GM10248 (cell line): ENCODE results near the gene TRAPPC3.

Source experiments
- CTCF ChIA-PET: fragments of 300-600 bp; sonication (Branson Sonifier 250); formaldehyde crosslinking; extraction: SDS; loops from one replicate; lab custom pipeline; 2021; ENCODE audit warnings: antibody characterized with exemption; lab: Yijun Ruan, JAX
- POLR2A ChIA-PET: fragments of 350-650 bp; sonication (Branson Sonifier 250); formaldehyde crosslinking; extraction: SDS; loops from one replicate; lab custom pipeline; 2020; ENCODE audit warnings: antibody characterized with exemption; lab: Yijun Ruan, JAX
- DNase-seq: peaks from one replicate; pipeline ENCODE4 v3.0.0; 2012; ENCODE audit errors: extremely low spot score
- CTCF ChIP-seq: IDR thresholded peaks from 2 replicates; pipeline ENCODE4 v1.5.1; 2012; ENCODE audit warnings: mild to moderate bottlenecking, low read depth; ENCODE audit errors: extremely low read depth, missing control alignments, control extremely low read depth

Gene TRAPPC3

GRCh38 chr1:36166938-36167905 lies 17.9 kb upstream of the TRAPPC3 start:
- no peak for TF ChIP-seq CTCF
- no peak for DNase-seq
- ChIA-PET POLR2A (interaction anchor here (0.7 kb wide), 1 partner anchor 57 kb away, joined by 4 read pairs; no protein-coding TSS in a partner anchor), CTCF (interaction anchor here (1.4 to 8.3 kb wide), 3 partner anchors 18 to 22 kb away, joined by 4 to 89 read pairs (median 27); partner anchors contain the start of gene TRAPPC3)

- no peak for DNase-seq
- POLR2A ChIA-PET: no interaction called here
- CTCF ChIA-PET: interaction anchor here (7.4 to 8.3 kb wide), 2 partner anchors 15 to 23 kb away, joined by 89 to 106 read pairs; partner anchors contain the start of gene TRAPPC3
- TF ChIP-seq CTCF: no peak
These were observed 16.9 kb upstream of the TRAPPC3 start for GRCh38 chr1:36166136-36166535.

- DNase-seq: no peak
- ChIA-PET POLR2A (interaction anchor here (0.6 kb wide), 2 partner anchors 59 to 236 kb away, joined by 4 to 5 read pairs; partner anchors contain the start of gene THRAP3), CTCF (interaction anchor here (2.6 to 8.3 kb wide), 3 partner anchors 14 to 30 kb away, joined by 9 to 106 read pairs (median 89); partner anchors contain the start of gene TRAPPC3)
- no peak for TF ChIP-seq CTCF
These were observed 15.9 kb upstream of the TRAPPC3 start for GRCh38 chr1:36165145-36165544.

GRCh38 chr1:36164361-36164760 lies 15.1 kb upstream of the TRAPPC3 start:
- ChIA-PET CTCF (interaction anchor here (2.6 to 8.3 kb wide), 3 partner anchors 13 to 30 kb away, joined by 9 to 106 read pairs (median 89); partner anchors contain the start of gene TRAPPC3), POLR2A (no interaction called here)
- no peak for TF ChIP-seq CTCF
- no peak for DNase-seq

GRCh38 chr1:36163426-36163825 lies 14.1 kb upstream of the TRAPPC3 start:
- no peak for TF ChIP-seq CTCF
- DNase-seq: no peak
- ChIA-PET POLR2A (interaction anchor here (2.9 kb wide), 1 partner anchor 13 kb away, joined by 30 read pairs; the partner anchor contains the start of gene TRAPPC3), CTCF (interaction anchor here (1.6 to 8.3 kb wide), 6 partner anchors 12 to 30 kb away, joined by 4 to 106 read pairs (median 18); partner anchors contain the start of gene TRAPPC3)

- DNase-seq: no peak
- ChIA-PET CTCF (interaction anchor here (0.7 to 8.3 kb wide), 10 partner anchors 10 to 123 kb away, joined by 3 to 106 read pairs (median 4); partner anchors contain the start of gene TRAPPC3), POLR2A (interaction anchor here (2.9 kb wide), 1 partner anchor 13 kb away, joined by 30 read pairs; the partner anchor contains the start of gene TRAPPC3)
- TF ChIP-seq CTCF: no peak
These were observed 13.5 kb upstream of the TRAPPC3 start for GRCh38 chr1:36162680-36163239.
